M059J (cell line): ENCODE results near the gene WNT8A. TPM values are rescaled to one million over a fixed set of nuclear protein-coding genes. Genes with fewer than 3 reads are reported as not detected.
A peak's percentile ranks its signal among the peaks of the same experiment; 100 is the strongest.

Experiments
- DNase-seq: peaks from one replicate; pipeline ENCODE4 v3.0.0-alpha.2; 2012; ENCODE audit warnings: low read depth
- total RNA-seq: library from RNA; depleted of rRNA; stranded (reverse); fragments of >200 nt; shearing (Covaris generic); gene quantifications from 2 replicates; pipeline ENCODE4 v1.2.3, GENCODE V29; 2014

WNT8A gene
- total RNA-seq, 1 experiment from 2014 or later, result 0.12 TPM

- DNase-seq, result no peak
These were observed 7.9 kb downstream of the WNT8A start for GRCh38 chr5:138091685-138092084.

- DNase-seq, result no peak
These were observed 8.5 kb downstream of the WNT8A start for GRCh38 chr5:138092301-138092700.

DNA sequence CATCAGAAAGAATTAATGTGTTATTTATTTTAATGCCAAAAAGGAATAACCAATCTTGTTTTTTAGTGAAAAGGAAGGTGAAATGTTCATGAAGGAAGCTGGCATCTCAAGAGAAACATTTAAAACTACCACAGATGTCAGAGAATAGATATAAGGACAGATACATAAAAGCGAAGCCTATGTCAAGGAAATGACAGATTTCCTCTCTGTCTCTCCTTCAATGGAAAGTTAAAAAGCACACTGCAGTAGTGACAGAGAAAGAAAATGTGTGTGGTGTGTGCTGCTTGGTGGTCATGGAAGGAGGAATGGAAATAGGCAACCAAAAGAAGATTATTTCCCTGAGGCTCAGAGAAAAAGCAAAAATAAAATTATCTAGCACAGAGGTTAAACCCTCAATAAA lies 9.2 kb downstream of the WNT8A start:
- DNase-seq, result no peak

GRCh38 chr5:138095100-138095907 lies 11.5 kb downstream of the WNT8A start:
- no peak for DNase-seq

- peak; percentile 29 for DNase-seq
These were observed 12.5 kb downstream of the WNT8A start for GRCh38 chr5:138096363-138096762.

GRCh38 chr5:138096997-138097828 lies 13.4 kb downstream of the WNT8A start:
- no peak for DNase-seq

DNA sequence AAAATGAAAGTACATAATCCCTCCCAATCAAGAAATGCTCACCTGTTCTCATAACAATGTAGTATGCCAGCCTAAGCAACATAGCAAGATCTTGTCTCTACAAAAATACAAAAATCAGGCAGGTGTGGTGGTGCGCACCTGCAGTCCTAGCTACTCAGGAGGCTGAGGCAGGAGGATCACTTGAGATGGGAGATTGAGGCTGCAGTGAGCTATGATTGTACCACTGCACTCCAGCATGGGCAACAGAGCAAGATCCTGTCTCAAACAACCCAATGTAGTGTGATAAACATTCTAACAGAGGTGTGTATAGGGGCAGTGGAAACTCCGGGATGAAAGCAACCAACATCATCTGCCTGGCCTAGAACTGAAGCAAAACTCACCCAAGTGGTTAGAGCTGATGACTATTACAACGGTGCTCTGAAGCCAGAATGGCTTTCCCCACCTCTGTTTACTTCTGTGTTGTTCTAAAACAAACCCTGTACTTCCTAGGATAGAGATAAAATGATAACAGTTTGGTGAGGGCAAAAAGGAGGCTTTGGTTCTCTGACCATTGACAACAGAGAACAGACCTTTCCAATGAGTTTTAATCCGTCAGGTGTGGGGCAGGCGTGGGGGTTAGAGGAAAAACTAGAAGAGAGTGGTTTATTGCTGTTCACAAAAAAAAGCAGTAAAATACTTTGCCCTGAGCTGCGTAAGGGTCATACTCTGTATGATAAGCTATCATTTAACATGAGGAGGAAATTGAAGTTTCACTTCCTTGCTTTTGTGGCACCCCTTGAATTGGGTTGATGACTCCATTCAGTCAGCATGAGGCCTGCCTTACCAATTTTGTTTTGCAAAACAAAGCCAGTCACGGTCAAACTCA lies 18.9 kb downstream of the WNT8A start:
- DNase-seq, result no peak

- DNase-seq, result no peak
These were observed 19.4 kb downstream of the WNT8A start for GRCh38 chr5:138103319-138103637.

GRCh38 chr5:138105709-138106108 lies 21.9 kb downstream of the WNT8A start:
- DNase-seq, result no peak

DNA sequence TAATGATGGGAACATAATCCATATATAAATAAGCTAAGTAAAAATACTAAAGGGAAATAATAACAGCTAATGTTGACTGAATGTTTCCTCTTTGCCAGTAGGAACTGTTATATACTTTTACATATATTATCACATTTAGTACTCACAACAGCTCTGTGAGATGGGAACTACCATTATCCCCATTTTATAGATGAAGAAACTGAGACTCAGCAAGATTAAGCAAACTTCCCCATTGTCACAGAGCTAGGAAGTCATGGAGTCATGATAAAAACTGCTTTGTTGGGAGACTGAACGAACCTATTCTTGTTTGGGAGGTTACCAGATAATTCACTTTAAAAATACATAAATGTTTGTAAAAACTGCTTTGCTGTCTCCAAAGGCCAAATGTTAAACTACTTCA lies 23.4 kb downstream of the WNT8A start:
- no peak for DNase-seq

- DNase-seq, result peak; percentile 69
These were observed 25.8 kb downstream of the WNT8A start for GRCh38 chr5:138109463-138110265.

DNA sequence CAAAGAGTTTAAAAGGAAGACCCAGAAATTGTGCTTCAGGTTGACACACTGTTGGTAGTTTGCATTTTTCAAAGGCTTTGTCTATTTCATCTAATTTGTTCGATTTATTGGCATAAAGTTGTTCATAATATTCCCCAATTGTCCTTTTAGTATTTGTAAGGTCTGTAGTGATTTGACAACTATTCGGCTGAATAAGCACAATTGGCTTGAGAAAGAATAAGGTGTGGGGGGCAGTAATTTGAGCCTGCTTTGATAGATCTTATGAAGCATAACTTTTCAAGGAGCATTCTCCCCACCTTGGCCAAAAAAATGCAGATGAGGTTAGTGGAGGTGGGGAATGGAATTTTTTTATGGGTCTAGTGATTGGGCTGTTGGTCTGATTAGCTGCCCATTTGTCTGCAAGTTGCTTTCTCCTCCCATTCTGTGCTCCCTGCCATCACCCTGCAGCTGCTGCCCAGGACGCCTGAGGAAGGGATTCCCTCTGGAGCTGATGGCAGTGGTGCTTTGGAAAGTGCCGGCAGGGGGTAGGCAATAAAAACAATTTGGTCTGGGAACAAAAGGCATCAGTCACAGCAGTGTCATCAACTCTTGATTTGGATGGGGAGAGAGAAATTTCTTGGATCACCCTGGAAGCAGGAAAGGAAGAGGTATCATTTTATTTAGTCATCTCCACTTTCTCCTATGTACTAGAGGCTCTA lies 26.6 kb downstream of the WNT8A start:
- DNase-seq, result peak; percentile 73

DNA sequence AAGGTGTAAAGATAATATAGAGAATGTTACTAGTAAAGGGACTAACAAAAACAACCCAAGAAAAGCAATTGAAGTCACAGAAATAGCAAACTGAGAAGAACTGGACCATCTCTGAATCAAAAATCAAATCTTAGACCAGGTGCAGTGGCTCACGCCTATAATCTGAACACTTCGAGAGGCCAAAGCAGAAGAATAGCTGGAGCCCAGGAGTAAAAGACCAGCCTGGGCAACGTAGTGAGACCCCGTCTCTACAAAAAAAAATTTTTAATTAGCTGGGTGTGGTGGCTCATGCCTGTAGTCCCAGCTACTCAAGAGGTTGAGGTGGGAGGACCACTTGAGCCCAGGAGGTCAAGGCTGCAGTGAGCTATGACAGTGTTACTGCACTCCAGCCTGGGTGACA lies 27.3 kb downstream of the WNT8A start:
- no peak for DNase-seq

- peak; percentile 80 for DNase-seq
These were observed 28.1 kb downstream of the WNT8A start for GRCh38 chr5:138111937-138112336.

DNA sequence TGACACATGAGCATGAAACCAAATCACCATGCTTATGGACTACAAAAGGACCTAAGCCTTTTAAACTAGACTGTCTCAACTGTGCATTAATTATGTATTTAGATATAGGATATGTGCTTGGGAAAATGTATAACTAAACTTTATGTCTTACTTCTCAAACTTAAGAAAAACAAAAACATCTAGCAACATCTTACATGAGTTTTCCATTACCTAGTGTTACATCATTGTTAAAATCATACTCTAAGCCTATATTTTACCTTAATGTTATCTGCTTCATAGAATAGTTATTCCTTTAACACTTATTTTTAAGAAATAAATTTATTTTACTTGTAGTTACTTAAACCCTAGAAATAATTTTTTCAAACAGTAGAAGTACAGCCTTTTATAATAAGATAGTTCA lies 31.4 kb downstream of the WNT8A start:
- DNase-seq, result no peak

DNA sequence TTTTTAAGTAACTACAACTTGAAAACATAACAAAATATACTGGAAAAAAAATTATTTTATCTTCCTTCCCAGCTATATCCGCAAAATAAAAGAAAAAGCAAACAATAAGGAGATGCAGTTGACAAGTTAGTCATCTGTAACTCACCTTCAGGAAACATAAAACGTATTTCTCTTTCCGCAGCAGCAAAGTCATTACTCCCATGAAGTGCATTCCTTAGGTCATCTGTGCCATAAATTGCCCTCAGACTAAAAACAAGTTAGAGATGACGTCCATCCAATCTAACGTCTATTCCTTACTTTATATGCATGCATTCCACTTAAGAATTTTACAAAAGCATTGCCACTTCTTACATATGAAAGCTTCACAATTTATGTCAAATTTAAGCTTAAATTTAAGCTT lies 44.5 kb downstream of the WNT8A start:
- no peak for DNase-seq

DNA sequence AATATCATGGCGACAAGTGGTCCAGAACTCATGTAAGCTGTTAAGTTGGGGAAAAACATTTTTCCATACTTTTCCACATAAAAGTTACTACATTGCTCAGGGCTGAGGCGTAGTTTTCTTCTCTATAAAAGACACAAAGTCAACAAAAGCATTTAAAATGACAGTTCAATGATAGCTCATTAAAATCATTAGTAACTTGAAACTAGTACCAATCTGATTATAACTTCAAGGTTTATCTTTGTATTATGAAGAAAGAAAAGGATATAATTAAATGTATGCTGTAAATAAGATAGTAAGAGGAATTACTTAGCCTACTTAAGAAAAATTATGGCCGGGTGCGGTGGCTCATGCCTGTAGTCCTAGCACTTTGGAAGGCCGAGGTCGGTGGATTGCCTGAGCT lies 45.5 kb downstream of the WNT8A start:
- DNase-seq, result no peak

DNA sequence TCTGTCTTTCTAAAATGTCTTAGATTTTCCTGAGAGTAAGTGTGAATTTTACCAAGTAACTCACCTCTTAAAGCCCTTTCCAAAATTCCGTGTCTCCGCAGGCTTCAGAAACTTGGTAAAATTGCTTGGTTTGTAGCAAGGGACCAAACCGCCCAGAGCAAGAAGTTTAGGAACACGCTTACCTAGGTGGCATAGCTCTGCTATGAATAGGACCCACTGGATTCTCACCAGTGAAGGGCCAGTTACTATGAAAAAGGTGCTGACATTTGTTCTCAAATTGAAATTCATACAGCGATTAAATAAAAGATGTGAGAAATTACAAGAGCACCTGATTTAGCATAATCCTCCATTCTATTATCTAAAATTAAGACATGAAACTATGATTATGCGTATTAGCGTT lies 48.7 kb downstream of the WNT8A start:
- DNase-seq, result no peak

- peak; percentile 54 for DNase-seq
These were observed 55.3 kb downstream of the WNT8A start, which contains the start of gene NME5 for GRCh38 chr5:138138949-138139780. Gene NME5, minus strand, starts transcription at chr5:138139428. Its CDS starts 648 bp downstream, at chr5:138138780.

GRCh38 chr5:138139781-138140090 lies 55.9 kb downstream of the WNT8A start:
- no peak for DNase-seq
